Measurements from ENCODE around the gene FOXO1.

Gene FOXO1

GRCh38 chr13:40583738-40584137, 82.7 kb downstream of the FOXO1 start:
- in situ Hi-C loops (cut with MboI; ENCODE audit: low sequenced_read_pairs) = no loop called here

- in situ Hi-C loops (cut with MboI; ENCODE audit: low sequenced_read_pairs) = no loop called here
These were observed 83.9 kb downstream of the FOXO1 start for GRCh38 chr13:40582531-40582930.

- in situ Hi-C loops (cut with MboI; ENCODE audit: low sequenced_read_pairs) = no loop called here
These were observed 85.2 kb downstream of the FOXO1 start for GRCh38 chr13:40581277-40581579.

GRCh38 chr13:40580566-40581276, 85.7 kb downstream of the FOXO1 start:
- in situ Hi-C loops (cut with MboI; ENCODE audit: low sequenced_read_pairs) = no loop called here

- in situ Hi-C loops (cut with MboI; ENCODE audit: low sequenced_read_pairs) = no loop called here
These were observed 86.9 kb downstream of the FOXO1 start for GRCh38 chr13:40579535-40579934.

- in situ Hi-C loops (cut with MboI; ENCODE audit: low sequenced_read_pairs) = no loop called here
These were observed 88.4 kb downstream of the FOXO1 start for GRCh38 chr13:40578055-40578454.

- in situ Hi-C loops (cut with MboI; ENCODE audit: low sequenced_read_pairs) = no loop called here
These were observed 90.1 kb downstream of the FOXO1 start for GRCh38 chr13:40576369-40576768.

- in situ Hi-C loops (cut with MboI; ENCODE audit: low sequenced_read_pairs) = no loop called here
These were observed 93.5 kb downstream of the FOXO1 start for GRCh38 chr13:40572961-40573360.

- in situ Hi-C loops (cut with MboI; ENCODE audit: low sequenced_read_pairs) = no loop called here
These were observed 95.0 kb downstream of the FOXO1 start for GRCh38 chr13:40571338-40571963.

GRCh38 chr13:40570930-40571329, 95.5 kb downstream of the FOXO1 start:
- in situ Hi-C loops (cut with MboI; ENCODE audit: low sequenced_read_pairs) = no loop called here

- in situ Hi-C loops (cut with MboI; ENCODE audit: low sequenced_read_pairs) = no loop called here
These were observed 97.5 kb downstream of the FOXO1 start for GRCh38 chr13:40569024-40569350.

- in situ Hi-C loops (cut with MboI; ENCODE audit: low sequenced_read_pairs) = no loop called here
These were observed 98.0 kb downstream of the FOXO1 start for GRCh38 chr13:40568246-40569023.

- in situ Hi-C loops (cut with MboI; ENCODE audit: low sequenced_read_pairs) = no loop called here
These were observed 99.6 kb downstream of the FOXO1 start for GRCh38 chr13:40566811-40567210.

GRCh38 chr13:40565282-40566148, 100.9 kb downstream of the FOXO1 start:
- in situ Hi-C loops (cut with MboI; ENCODE audit: low sequenced_read_pairs) = no loop called here

- in situ Hi-C loops (cut with MboI; ENCODE audit: low sequenced_read_pairs) = no loop called here
These were observed 102.0 kb downstream of the FOXO1 start for GRCh38 chr13:40564342-40565001.

GRCh38 chr13:40563350-40564125, 102.9 kb downstream of the FOXO1 start:
- in situ Hi-C loops (cut with MboI; ENCODE audit: low sequenced_read_pairs) = no loop called here

GRCh38 chr13:40562975-40563349, 103.5 kb downstream of the FOXO1 start:
- in situ Hi-C loops (cut with MboI; ENCODE audit: low sequenced_read_pairs) = no loop called here

- in situ Hi-C loops (cut with MboI; ENCODE audit: low sequenced_read_pairs) = no loop called here
These were observed 106.5 kb downstream of the FOXO1 start for GRCh38 chr13:40559915-40560314.

- in situ Hi-C loops (cut with MboI; ENCODE audit: low sequenced_read_pairs) = no loop called here
These were observed 107.8 kb downstream of the FOXO1 start for GRCh38 chr13:40558656-40559055.

GRCh38 chr13:40556453-40556852, 110.0 kb downstream of the FOXO1 start:
- in situ Hi-C loops (cut with MboI; ENCODE audit: low sequenced_read_pairs) = no loop called here
